PC-9 (cell line): ENCODE data around the gene CLIC1.
A peak's percentile ranks its signal among the peaks of the same experiment; 100 is the strongest.

Experiments
- CTCF ChIP-seq: fragments of 200-600 bp; sonication (generic); conservative IDR thresholded peaks from 2 replicates; pipeline ENCODE4 v1.6.1; 2017; ENCODE audit warnings: mixed run types, antibody characterized with exemption, mild to moderate bottlenecking, moderate library complexity
- EZH2 ChIP-seq: fragments of 200-600 bp; sonication (generic); IDR thresholded peaks from 2 replicates; pipeline ENCODE4 v1.8.0; 2017; ENCODE audit warnings: antibody characterized with exemption, low read depth

GRCh38 chr6:31712296-31712695 is 24.0 kb downstream of the CLIC1 start:
- TF ChIP-seq EZH2 (no peak), CTCF (peak; percentile 33; the same call in 1 of the 2 replicates)
